Parathyroid adenoma (tissue), 2 donors: Measurements from ENCODE around the gene ZNF768.

ENCODE experiments used
- H2AFZ ChIP-seq: fragments of 300-600 bp; sonication (generic); one replicate; pipeline ENCODE4 v1.7.0; 2017; ENCODE audit warnings: antibody characterized with exemption, mild to moderate bottlenecking
- H3K27ac ChIP-seq: fragments of 300-600 bp; sonication (generic); one replicate; pipeline ENCODE4 v1.7.0; 2017
- H3K27me3 ChIP-seq: fragments of 300-600 bp; sonication (generic); one replicate; pipeline ENCODE4 v1.7.0; 2017; ENCODE audit warnings: low read length; ENCODE audit not compliant: control insufficient read depth, insufficient read depth
- H3K36me3 ChIP-seq: fragments of 300-600 bp; sonication (generic); one replicate; pipeline ENCODE4 v1.7.0; 2017; ENCODE audit warnings: low read length; ENCODE audit not compliant: control insufficient read depth, insufficient read depth
- H3K4me1 ChIP-seq: fragments of 300-600 bp; sonication (generic); one replicate; pipeline ENCODE4 v1.7.0; 2017; ENCODE audit warnings: control low read depth
- H3K4me2 ChIP-seq: fragments of 300-600 bp; sonication (generic); one replicate; pipeline ENCODE4 v1.7.0; 2017; ENCODE audit warnings: low read length
- H3K4me3 ChIP-seq: fragments of 300-600 bp; sonication (generic); one replicate; pipeline ENCODE4 v1.7.0; 2017; ENCODE audit warnings: low read depth, low read length
- H3K79me2 ChIP-seq: fragments of 300-600 bp; sonication (generic); one replicate; pipeline ENCODE4 v1.7.0; 2017; ENCODE audit warnings: control low read depth
- H3K9ac ChIP-seq: fragments of 300-600 bp; sonication (generic); one replicate; pipeline ENCODE4 v1.7.0; 2017; ENCODE audit warnings: mild to moderate bottlenecking
- H3K9me3 ChIP-seq: fragments of 300-600 bp; sonication (generic); one replicate; pipeline ENCODE4 v1.7.0; 2017; ENCODE audit warnings: low read length; ENCODE audit not compliant: control insufficient read depth
- CTCF ChIP-seq: fragments of 300-600 bp; sonication (generic); IDR thresholded peaks from one replicate; pipeline ENCODE4 v1.7.0; 2017; ENCODE audit warnings: antibody characterized with exemption, mild to moderate bottlenecking
- donor health status: primary hyperparathyroidism.

Gene ZNF768

GRCh38 chr16:30527635-30528178 lies 1.3 kb upstream of the ZNF768 start:
- Histone ChIP-seq H3K36me3 (no peaks in the 10 kb centered on the region), H3K4me3 (peak overlapping the region; percentile 97), H2AFZ (peak overlapping the region; percentile 99), H3K4me2 (peak overlapping the region; percentile 76), H3K79me2 (peaks cover 5% of the 10 kb centered on the region), H3K27me3 (no peaks in the 10 kb centered on the region), H3K27ac (peak overlapping the region; percentile 100), H3K9me3 (no peaks in the 10 kb centered on the region), H3K9ac (no peak overlapping the region), H3K4me1 (peaks cover 8% of the 10 kb centered on the region)
- TF ChIP-seq CTCF = no peak

- no peaks in the 10 kb centered on the region for H3K27me3 ChIP-seq
Measured at GRCh38 chr16:30526823-30527634, 663 bp upstream of the ZNF768 start.

GRCh38 chr16:30525844-30526136 lies 576 bp downstream of the ZNF768 start:
- H3K27ac ChIP-seq = peak overlapping the region; percentile 100
- H3K27me3 ChIP-seq = no peaks in the 10 kb centered on the region
- no peaks in the 10 kb centered on the region for H3K9me3 ChIP-seq
- no peak for TF ChIP-seq CTCF
- peaks cover 13% of the 10 kb centered on the region for H3K4me1 ChIP-seq
- peak overlapping the region; percentile 88 for H3K4me2 ChIP-seq
- peak overlapping the region; percentile 79 for H2AFZ ChIP-seq
- peak overlapping the region; percentile 79 for H3K4me3 ChIP-seq
- no peaks in the 10 kb centered on the region for H3K36me3 ChIP-seq
- H3K9ac ChIP-seq = no peak overlapping the region
- no peaks in the 10 kb centered on the region for H3K79me2 ChIP-seq

More at GRCh38 chr16:30526823-30527634, 663 bp upstream of the ZNF768 start:
- peak; percentile 33 for TF ChIP-seq CTCF
- Histone ChIP-seq H3K9me3 (no peaks in the 10 kb centered on the region), H3K27ac (peak overlapping the region; percentile 100), H3K4me3 (peak overlapping the region; percentile 97), H3K9ac (peak overlapping the region; percentile 99), H3K79me2 (no peaks in the 10 kb centered on the region), H3K36me3 (no peaks in the 10 kb centered on the region), H3K4me1 (peaks cover 12% of the 10 kb centered on the region), H2AFZ (peak overlapping the region; percentile 99), H3K4me2 (peak overlapping the region; percentile 94)

GRCh38 chr16:30524575-30525568 lies 1.5 kb downstream of the ZNF768 start:
- H3K4me3 ChIP-seq = no peak overlapping the region
- H3K36me3 ChIP-seq = no peaks in the 10 kb centered on the region
- H3K27me3 ChIP-seq = no peaks in the 10 kb centered on the region
- H3K4me1 ChIP-seq = peaks cover 13% of the 10 kb centered on the region
- no peaks in the 10 kb centered on the region for H3K79me2 ChIP-seq
- H3K27ac ChIP-seq = no peak overlapping the region
- no peak overlapping the region for H3K4me2 ChIP-seq
- no peak for TF ChIP-seq CTCF
- no peak overlapping the region for H2AFZ ChIP-seq
- H3K9me3 ChIP-seq = no peaks in the 10 kb centered on the region
- H3K9ac ChIP-seq = no peak overlapping the region
